Smooth muscle cell (in vitro differentiated cells): Measurements from ENCODE around the gene PPP2R5B. TPM values are rescaled to one million over a fixed set of nuclear protein-coding genes. Genes with fewer than 3 reads are reported as not detected.

Experiments
- DNase-seq: peaks from one replicate; lab custom pipeline; 2025; ENCODE audit not compliant: unreplicated experiment; lab: John Stamatoyannopoulos, UW
- H2AFZ ChIP-seq: fragments of 200-600 bp; sonication (generic); 2 replicates; pipeline ENCODE4 v1.6.0; 2016; ENCODE audit warnings: antibody characterized with exemption, low read depth, mild to moderate bottlenecking
- H3F3A ChIP-seq: fragments of 200-600 bp; sonication (generic); 2 replicates; pipeline ENCODE4 v1.6.0; 2017; ENCODE audit warnings: antibody characterized with exemption, low read depth
- H3K27ac ChIP-seq: fragments of 200-600 bp; sonication (generic); 2 replicates; pipeline ENCODE4 v1.5.1; 2016; ENCODE audit warnings: low read depth, mild to moderate bottlenecking
- H3K27me3 ChIP-seq: fragments of 200-600 bp; sonication (generic); 2 replicates; pipeline ENCODE4 v1.6.1; 2016; ENCODE audit warnings: low read depth, mild to moderate bottlenecking
- H3K36me3 ChIP-seq: fragments of 200-600 bp; sonication (generic); 2 replicates; pipeline ENCODE4 v1.5.1; 2016; ENCODE audit warnings: low read depth
- H3K4me1 ChIP-seq: fragments of 200-600 bp; sonication (generic); 2 replicates; pipeline ENCODE4 v1.5.1; 2016; ENCODE audit warnings: low read depth
- H3K4me2 ChIP-seq: fragments of 200-600 bp; sonication (generic); 2 replicates; pipeline ENCODE4 v1.6.0; 2016; ENCODE audit warnings: mild to moderate bottlenecking
- H3K4me3 ChIP-seq: fragments of 200-600 bp; sonication (generic); 2 replicates; pipeline ENCODE4 v1.5.1; 2016; ENCODE audit warnings: mild to moderate bottlenecking
- H3K79me2 ChIP-seq: fragments of 200-600 bp; sonication (generic); 2 replicates; pipeline ENCODE4 v1.6.0; 2016; ENCODE audit warnings: low read depth, mild to moderate bottlenecking
- H3K9ac ChIP-seq: fragments of 200-600 bp; sonication (generic); 2 replicates; pipeline ENCODE4 v1.6.0; 2016; ENCODE audit warnings: low read depth
- H3K9me3 ChIP-seq: fragments of 200-600 bp; sonication (generic); replicated peaks from 2 replicates; pipeline ENCODE4 v1.5.1; 2016; ENCODE audit warnings: low read depth
- H4K20me1 ChIP-seq: fragments of 200-600 bp; sonication (generic); 2 replicates; pipeline ENCODE4 v1.6.0; 2016; ENCODE audit warnings: low read depth
- CTCF ChIP-seq: fragments of 200-600 bp; sonication (generic); IDR thresholded peaks from 2 replicates; pipeline ENCODE4 v1.5.1; 2017; ENCODE audit warnings: borderline replicate concordance, mild to moderate bottlenecking, antibody characterized with exemption; ENCODE audit not compliant: insufficient read depth, poor library complexity, severe bottlenecking
- WGBS: methylation state at CpG from one replicate; pipeline ENCODE4 v1.1.7; 2016; ENCODE audit warnings: low lambda C conversion rate; 5-methylcytosine and 5-hydroxymethylcytosine counted together
- polyA plus RNA-seq: library from polyadenylated mRNA; unstranded; fragments of >200 nt; fragmentation: Nextera tagmentation; extraction: Ambion mirVana; gene quantifications from 2 replicates; pipeline ENCODE4 v1.2.1, GENCODE V29; 2016
- total RNA-seq: library from RNA; depleted of rRNA; stranded (reverse); fragments of >200 nt; gene quantifications from 2 replicates; pipeline ENCODE4 v1.2.3, GENCODE V29; 2014

Gene PPP2R5B
- total and polyA plus RNA-seq, 2 experiments from 2014 or later: 14.9 to 36.6 TPM

- Histone ChIP-seq H3K9me3 (no peaks in the 10 kb centered on the region), H3K4me1 (peaks cover 11% of the 10 kb centered on the region), H3K9ac (no peak overlapping the region), H4K20me1 (no peaks in the 10 kb centered on the region), H3K36me3 (peaks cover 7% of the 10 kb centered on the region), H3K27ac (no peak overlapping the region), H3K27me3 (peaks cover 6% of the 10 kb centered on the region), H2AFZ (no peak overlapping the region), H3K79me2 (no peaks in the 10 kb centered on the region), H3K4me2 (no peak overlapping the region), H3K4me3 (no peak overlapping the region), H3F3A (no peaks in the 10 kb centered on the region)
- DNase-seq: no peak
- 94% methylated on average over 10 of the region's 10 CpGs for WGBS
- TF ChIP-seq CTCF: no peak
Observed at GRCh38 chr11:64933935-64934681, 9.6 kb downstream of the PPP2R5B start.

- Histone ChIP-seq H3K4me2 (no peak overlapping the region), H3K4me3 (no peak overlapping the region), H4K20me1 (no peaks in the 10 kb centered on the region), H3K9me3 (no peaks in the 10 kb centered on the region), H3K36me3 (peaks cover 7% of the 10 kb centered on the region), H3K9ac (no peak overlapping the region), H3K27ac (no peak overlapping the region), H3K79me2 (no peaks in the 10 kb centered on the region), H3F3A (no peaks in the 10 kb centered on the region), H3K27me3 (peaks cover 6% of the 10 kb centered on the region), H2AFZ (no peak overlapping the region), H3K4me1 (peaks cover 11% of the 10 kb centered on the region)
- no peak for DNase-seq
- 90% methylated on average over 27 of the region's 27 CpGs for WGBS
- no peak for TF ChIP-seq CTCF
Observed at GRCh38 chr11:64934682-64935358, 10.3 kb downstream of the PPP2R5B start.

- WGBS: 43% methylated on average over 14 of the region's 14 CpGs
Observed at GRCh38 chr11:64935359-64936081, 11.0 kb downstream of the PPP2R5B start, which contains the start of gene GPHA2. Gene GPHA2 (minus strand): TSS chr11:64935893. CDS start chr11:64935460, 433 bp downstream.

More at GRCh38 chr11:64935359-64936081, 11.0 kb downstream of the PPP2R5B start, which contains the start of gene GPHA2:
- H3K79me2 ChIP-seq: no peaks in the 10 kb centered on the region
- no peak within 1 kb of the TSS for H3K27ac ChIP-seq
- H3K9ac ChIP-seq: no peak within 1 kb of the TSS
- H3K27me3 ChIP-seq: peaks cover 6% of the 10 kb centered on the region
- no peak within 1 kb of the TSS for H3K4me3 ChIP-seq
- no peak within 1 kb of the TSS for H3K4me2 ChIP-seq
- H3F3A ChIP-seq: no peaks in the 10 kb centered on the region
- TF ChIP-seq CTCF: no peak
- H4K20me1 ChIP-seq: no peaks in the 10 kb centered on the region
- H3K36me3 ChIP-seq: peaks cover 7% of the 10 kb centered on the region
- no peak within 1 kb of the TSS for H2AFZ ChIP-seq
- H3K9me3 ChIP-seq: no peaks in the 10 kb centered on the region
- H3K4me1 ChIP-seq: peaks cover 11% of the 10 kb centered on the region
- DNase-seq: no peak
